ENCODE data around the gene ERICH6B.

GRCh38 chr13:45654633-45655349 is 39.3 kb upstream of the ERICH6B start:
- no peak for TF ChIP-seq EZH2 (IDR thresholded peaks at IDR 0.05; ENCODE audit: low read depth, low read length, severe bottlenecking)
- TF ChIP-seq POLR2A (IDR thresholded peaks at IDR 0.05; ENCODE audit: control extremely low read depth in 1 of 2, low read depth in 2 of 2, low read length in 2 of 2), result no peak
- TF ChIP-seq, protein P1, sequence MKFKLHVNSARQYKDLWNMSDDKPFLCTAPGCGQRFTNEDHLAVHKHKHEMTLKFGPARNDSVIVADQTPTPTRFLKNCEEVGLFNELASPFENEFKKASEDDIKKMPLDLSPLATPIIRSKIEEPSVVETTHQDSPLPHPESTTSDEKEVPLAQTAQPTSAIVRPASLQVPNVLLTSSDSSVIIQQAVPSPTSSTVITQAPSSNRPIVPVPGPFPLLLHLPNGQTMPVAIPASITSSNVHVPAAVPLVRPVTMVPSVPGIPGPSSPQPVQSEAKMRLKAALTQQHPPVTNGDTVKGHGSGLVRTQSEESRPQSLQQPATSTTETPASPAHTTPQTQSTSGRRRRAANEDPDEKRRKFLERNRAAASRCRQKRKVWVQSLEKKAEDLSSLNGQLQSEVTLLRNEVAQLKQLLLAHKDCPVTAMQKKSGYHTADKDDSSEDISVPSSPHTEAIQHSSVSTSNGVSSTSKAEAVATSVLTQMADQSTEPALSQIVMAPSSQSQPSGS (IDR thresholded peaks at IDR 0.05; ENCODE audit: low read length), result no peak
- TF ChIP-seq CTCF (IDR thresholded peaks at IDR 0.05; ENCODE audit: control extremely low read depth in 1 of 3, insufficient read depth in 1 of 3, low read depth in 1 of 3, low read length in 3 of 3), result no peak
- TF ChIP-seq EP300 (IDR thresholded peaks at IDR 0.05; ENCODE audit: borderline replicate concordance in 1 of 2, low read depth in 2 of 2, low read length in 2 of 2), result no peak
- no peak for TF ChIP-seq SUZ12 (IDR thresholded peaks at IDR 0.05; ENCODE audit: low read length)
